ENCODE results near the gene CEP164.

Gene CEP164

DNA sequence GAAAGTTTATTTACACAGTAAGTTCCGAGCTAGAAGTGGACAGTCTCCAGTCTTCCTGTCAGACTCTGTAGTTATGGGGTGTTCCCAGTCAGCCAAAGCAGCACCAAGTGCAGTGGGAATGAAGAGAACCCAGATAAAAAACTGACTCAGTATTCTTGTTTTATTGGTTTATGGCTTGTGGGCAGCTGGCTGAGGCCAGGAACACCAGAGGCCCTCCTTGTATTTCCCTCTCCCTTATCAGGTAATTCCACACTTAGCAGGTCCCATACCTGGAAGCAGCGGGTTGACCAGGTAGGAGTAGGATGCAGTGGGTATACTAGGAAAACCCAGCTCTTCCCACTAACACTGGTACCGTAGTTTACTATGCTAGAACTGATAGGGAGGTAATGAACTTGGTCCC is 40.0 kb upstream of the CEP164 start:
- Histone ChIP-seq H2AFZ (ENCODE audit: low read length) (no peak overlapping the region), H3K14ac (ENCODE audit: low read length) (no peak overlapping the region), H2BK12ac (ENCODE audit: low read length) (no peak overlapping the region), H4K8ac (ENCODE audit: low read depth, low read length) (no peak overlapping the region), H3K18ac (ENCODE audit: low read length) (no peak overlapping the region), H3K9me3 (replicated peaks in 1 of 2; ENCODE audit: control insufficient read depth in 2 of 2, insufficient read depth in 1 of 2, low read depth in 1 of 2, low read length in 2 of 2) (no peaks in the 10 kb centered on the region), H3K23ac (ENCODE audit: low read depth, low read length, poor library complexity) (no peak overlapping the region), H3K4me3 (ENCODE audit: low read length in 2 of 2) (no peak overlapping the region), H2BK5ac (ENCODE audit: low read length) (no peak overlapping the region), H3K4me1 (ENCODE audit: control insufficient read depth in 2 of 2, insufficient read depth in 1 of 2, low read depth in 1 of 2, low read length in 2 of 2) (no peaks in the 10 kb centered on the region), H3K27me3 (ENCODE audit: control insufficient read depth in 3 of 3, insufficient read depth in 3 of 3, low read depth in 1 of 3, low read length in 3 of 3) (no peaks in the 10 kb centered on the region), H3K79me1 (ENCODE audit: low read depth, low read length) (peaks cover under 1% of the 10 kb centered on the region), H4K91ac (ENCODE audit: low read depth, low read length, poor library complexity) (no peak overlapping the region), H3K4ac (ENCODE audit: low read length) (no peak overlapping the region), H3K36me3 (replicated peaks in 1 of 2; ENCODE audit: control insufficient read depth in 2 of 2, insufficient read depth in 2 of 2, low read length in 2 of 2) (peaks cover 43 to 95% of the 10 kb centered on the region in 2 donors), H3K27ac (replicated peaks; ENCODE audit: low read length) (no peak overlapping the region), H3K9ac (ENCODE audit: low read depth, low read length, poor library complexity) (no peak overlapping the region), H2BK120ac (ENCODE audit: low read depth, low read length) (no peak overlapping the region), H2AK5ac (ENCODE audit: low read depth, low read length) (no peak overlapping the region), H2BK15ac (ENCODE audit: low read length) (no peak overlapping the region), H3K4me2 (ENCODE audit: insufficient read depth, low read length, poor library complexity, severe bottlenecking) (no peak overlapping the region)
- no peak for DNase-seq (ENCODE audit: low spot score)
- WGBS, 2 donors (ENCODE audit: extremely low coverage in 2 of 2, insufficient read length in 2 of 2, insufficient replicate concordance in 1 of 2), result no CpG with 5 or more reads among the region's 3 CpGs

DNA sequence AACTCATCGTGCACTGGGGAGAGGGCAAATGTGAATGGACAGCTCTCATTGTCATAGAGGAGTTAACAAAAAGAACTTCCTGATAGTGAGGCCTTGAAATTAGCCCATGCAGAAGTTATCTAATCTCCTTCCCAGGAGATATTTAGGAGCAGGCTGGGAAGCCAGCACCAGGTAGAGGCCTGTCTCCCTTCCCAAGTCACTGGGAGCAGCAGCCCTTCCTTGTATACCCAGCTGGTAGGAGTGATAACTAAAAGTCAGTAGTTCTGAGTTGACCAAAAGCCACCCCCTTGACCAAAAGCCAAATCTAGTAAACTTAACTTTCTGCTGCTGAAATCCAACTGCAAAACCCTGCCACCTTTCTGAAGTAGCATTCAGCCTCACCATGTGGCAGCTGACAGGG is 37.9 kb upstream of the CEP164 start:
- Histone ChIP-seq H2AK5ac (ENCODE audit: low read depth, low read length) (no peak overlapping the region), H3K18ac (ENCODE audit: low read length) (no peak overlapping the region), H2BK120ac (ENCODE audit: low read depth, low read length) (no peak overlapping the region), H3K9me3 (replicated peaks in 1 of 2; ENCODE audit: control insufficient read depth in 2 of 2, insufficient read depth in 1 of 2, low read depth in 1 of 2, low read length in 2 of 2) (no peaks in the 10 kb centered on the region), H2BK5ac (ENCODE audit: low read length) (no peak overlapping the region), H3K9ac (ENCODE audit: low read depth, low read length, poor library complexity) (no peak overlapping the region), H3K4me3 (ENCODE audit: low read length in 2 of 2) (no peak overlapping the region), H2BK12ac (ENCODE audit: low read length) (no peak overlapping the region), H3K23ac (ENCODE audit: low read depth, low read length, poor library complexity) (no peak overlapping the region), H3K14ac (ENCODE audit: low read length) (no peak overlapping the region), H2AFZ (ENCODE audit: low read length) (no peak overlapping the region), H2BK15ac (ENCODE audit: low read length) (no peak overlapping the region), H3K27me3 (ENCODE audit: control insufficient read depth in 3 of 3, insufficient read depth in 3 of 3, low read depth in 1 of 3, low read length in 3 of 3) (no peaks in the 10 kb centered on the region), H3K4me1 (ENCODE audit: control insufficient read depth in 2 of 2, insufficient read depth in 1 of 2, low read depth in 1 of 2, low read length in 2 of 2) (no peaks in the 10 kb centered on the region), H3K79me1 (ENCODE audit: low read depth, low read length) (no peaks in the 10 kb centered on the region), H3K36me3 (replicated peaks in 1 of 2; ENCODE audit: control insufficient read depth in 2 of 2, insufficient read depth in 2 of 2, low read length in 2 of 2) (peaks cover 39 to 89% of the 10 kb centered on the region in 2 donors), H4K8ac (ENCODE audit: low read depth, low read length) (no peak overlapping the region), H4K91ac (ENCODE audit: low read depth, low read length, poor library complexity) (no peak overlapping the region), H3K27ac (replicated peaks; ENCODE audit: low read length) (no peak overlapping the region), H3K4ac (ENCODE audit: low read length) (no peak overlapping the region), H3K4me2 (ENCODE audit: insufficient read depth, low read length, poor library complexity, severe bottlenecking) (no peak overlapping the region)
- no CpG with 5 or more reads among the region's 1 CpG for WGBS, 2 donors (ENCODE audit: extremely low coverage in 2 of 2, insufficient read length in 2 of 2, insufficient replicate concordance in 1 of 2)
- no peak for DNase-seq (ENCODE audit: low spot score)

DNA sequence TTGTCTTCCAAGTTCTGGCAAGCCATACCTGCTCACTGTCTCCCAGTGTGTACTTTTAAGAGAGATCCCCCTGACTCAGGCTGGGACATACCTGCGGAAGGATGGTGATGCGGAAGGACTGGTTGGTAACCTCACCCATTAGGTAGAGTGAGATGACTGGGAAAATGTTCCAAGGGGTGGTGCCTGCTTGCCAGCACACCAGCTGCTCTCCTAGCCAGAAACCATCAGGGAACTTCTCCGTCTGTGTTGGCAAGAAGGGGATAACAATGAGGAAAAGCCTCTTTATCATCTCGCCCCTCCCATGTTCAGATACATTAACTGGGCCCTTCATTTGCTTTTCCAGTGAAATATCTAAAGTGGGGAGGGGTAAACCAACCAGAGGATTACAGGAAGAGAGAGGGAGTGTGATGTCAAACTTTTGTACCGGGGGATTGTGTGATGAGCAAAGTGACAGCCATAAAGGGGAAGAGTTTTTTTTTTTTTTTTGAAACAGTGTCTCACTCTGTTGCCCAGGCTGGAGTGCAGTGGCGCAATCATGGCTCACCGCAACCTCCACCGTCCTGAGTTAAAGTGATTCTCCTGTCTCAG is 36.8 kb upstream of the CEP164 start, which contains the start of gene BACE1-AS:
Gene BACE1-AS, plus strand, starts transcription at position 538 of the 588 bp plus-strand sequence.
- Histone ChIP-seq H3K79me1 (ENCODE audit: low read depth, low read length) (no peaks in the 10 kb centered on the region), H3K4me3 (ENCODE audit: low read length in 2 of 2) (no peak within 1 kb of the TSS), H2AK5ac (ENCODE audit: low read depth, low read length) (no peak within 1 kb of the TSS), H3K23ac (ENCODE audit: low read depth, low read length, poor library complexity) (no peak within 1 kb of the TSS), H2AFZ (ENCODE audit: low read length) (no peak within 1 kb of the TSS), H4K91ac (ENCODE audit: low read depth, low read length, poor library complexity) (no peak within 1 kb of the TSS), H3K18ac (ENCODE audit: low read length) (no peak within 1 kb of the TSS), H3K4me1 (ENCODE audit: control insufficient read depth in 2 of 2, insufficient read depth in 1 of 2, low read depth in 1 of 2, low read length in 2 of 2) (no peaks in the 10 kb centered on the region), H3K27ac (replicated peaks; ENCODE audit: low read length) (no peak within 1 kb of the TSS), H3K4ac (ENCODE audit: low read length) (no peak within 1 kb of the TSS), H3K4me2 (ENCODE audit: insufficient read depth, low read length, poor library complexity, severe bottlenecking) (no peak within 1 kb of the TSS), H3K36me3 (replicated peaks in 1 of 2; ENCODE audit: control insufficient read depth in 2 of 2, insufficient read depth in 2 of 2, low read length in 2 of 2) (peaks cover 32 to 87% of the 10 kb centered on the region in 2 donors), H2BK12ac (ENCODE audit: low read length) (no peak within 1 kb of the TSS), H3K9me3 (replicated peaks in 1 of 2; ENCODE audit: control insufficient read depth in 2 of 2, insufficient read depth in 1 of 2, low read depth in 1 of 2, low read length in 2 of 2) (no peaks in the 10 kb centered on the region), H3K9ac (ENCODE audit: low read depth, low read length, poor library complexity) (no peak within 1 kb of the TSS), H4K8ac (ENCODE audit: low read depth, low read length) (no peak within 1 kb of the TSS), H2BK5ac (ENCODE audit: low read length) (no peak within 1 kb of the TSS), H3K14ac (ENCODE audit: low read length) (no peak within 1 kb of the TSS), H2BK15ac (ENCODE audit: low read length) (no peak within 1 kb of the TSS), H2BK120ac (ENCODE audit: low read depth, low read length) (no peak within 1 kb of the TSS), H3K27me3 (ENCODE audit: control insufficient read depth in 3 of 3, insufficient read depth in 3 of 3, low read depth in 1 of 3, low read length in 3 of 3) (no peaks in the 10 kb centered on the region)
- DNase-seq (ENCODE audit: low spot score), result no peak
- WGBS, 2 donors (ENCODE audit: extremely low coverage in 2 of 2, insufficient read length in 2 of 2, insufficient replicate concordance in 1 of 2), result no CpG with 5 or more reads among the region's 8 CpGs

DNA sequence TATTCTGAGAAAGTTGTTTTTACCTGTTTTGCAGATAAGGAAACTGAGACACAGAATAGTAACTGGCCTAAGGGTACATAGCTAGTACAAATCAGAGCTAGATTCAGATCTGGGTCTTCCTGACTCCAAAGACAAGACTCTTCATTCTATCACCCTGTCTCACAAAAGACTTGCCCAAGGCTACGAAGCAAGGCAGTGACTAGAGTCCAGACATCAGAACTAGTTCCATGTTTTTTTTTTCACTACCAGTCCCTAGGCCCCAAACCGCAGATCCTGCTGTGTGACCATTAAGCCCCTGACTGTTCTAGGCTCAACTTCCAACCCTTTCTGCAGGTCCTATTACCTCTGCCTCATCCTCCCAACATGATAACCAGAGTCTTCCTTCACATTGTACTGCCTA is 35.0 kb upstream of the CEP164 start:
- Histone ChIP-seq H2BK15ac (ENCODE audit: low read length) (no peak overlapping the region), H3K23ac (ENCODE audit: low read depth, low read length, poor library complexity) (no peak overlapping the region), H2BK120ac (ENCODE audit: low read depth, low read length) (no peak overlapping the region), H3K4me2 (ENCODE audit: insufficient read depth, low read length, poor library complexity, severe bottlenecking) (no peak overlapping the region), H4K91ac (ENCODE audit: low read depth, low read length, poor library complexity) (no peak overlapping the region), H3K4ac (ENCODE audit: low read length) (no peak overlapping the region), H3K4me1 (ENCODE audit: control insufficient read depth in 2 of 2, insufficient read depth in 1 of 2, low read depth in 1 of 2, low read length in 2 of 2) (no peaks in the 10 kb centered on the region), H3K9me3 (replicated peaks in 1 of 2; ENCODE audit: control insufficient read depth in 2 of 2, insufficient read depth in 1 of 2, low read depth in 1 of 2, low read length in 2 of 2) (no peaks in the 10 kb centered on the region), H3K14ac (ENCODE audit: low read length) (no peak overlapping the region), H3K27ac (replicated peaks; ENCODE audit: low read length) (no peak overlapping the region), H3K36me3 (replicated peaks in 1 of 2; ENCODE audit: control insufficient read depth in 2 of 2, insufficient read depth in 2 of 2, low read length in 2 of 2) (peaks cover 30 to 72% of the 10 kb centered on the region in 2 donors), H2BK12ac (ENCODE audit: low read length) (no peak overlapping the region), H3K4me3 (ENCODE audit: low read length in 2 of 2) (no peak overlapping the region), H2AK5ac (ENCODE audit: low read depth, low read length) (no peak overlapping the region), H3K9ac (ENCODE audit: low read depth, low read length, poor library complexity) (no peak overlapping the region), H2BK5ac (ENCODE audit: low read length) (no peak overlapping the region), H2AFZ (ENCODE audit: low read length) (no peak overlapping the region), H3K27me3 (ENCODE audit: control insufficient read depth in 3 of 3, insufficient read depth in 3 of 3, low read depth in 1 of 3, low read length in 3 of 3) (no peaks in the 10 kb centered on the region), H4K8ac (ENCODE audit: low read depth, low read length) (no peak overlapping the region), H3K79me1 (ENCODE audit: low read depth, low read length) (no peaks in the 10 kb centered on the region), H3K18ac (ENCODE audit: low read length) (no peak overlapping the region)
- no CpG with 5 or more reads among the region's 2 CpGs for WGBS, 2 donors (ENCODE audit: extremely low coverage in 2 of 2, insufficient read length in 2 of 2, insufficient replicate concordance in 1 of 2)
- no peak for DNase-seq (ENCODE audit: low spot score)
